Mucosa of gallbladder (tissue), 1 donor: ENCODE measurements around the gene INSYN2B. TPM values are rescaled to one million over a fixed set of nuclear protein-coding genes. Genes with fewer than 3 reads are reported as not detected.
A peak's percentile ranks its signal among the peaks of the same experiment; 100 is the strongest.
"Not testable (repeated sequence)": the region's sequence is repeated elsewhere in the genome, so short reads cannot be mapped to it uniquely, and the experiment has no call there.

Experiments
- DNase-seq: peaks from one replicate; pipeline ENCODE4 v3.0.0-alpha.2; 2020; ENCODE audit warnings: low spot score
- total RNA-seq: library from RNA; stranded (reverse); gene quantifications from one replicate; pipeline ENCODE4 v1.2.1, GENCODE V29; 2021
- donor health status: DM: no; HTN: no; CAD: no.

INSYN2B gene
- total RNA-seq, 1 donor from 2014 or later = 0.46 TPM

DNA sequence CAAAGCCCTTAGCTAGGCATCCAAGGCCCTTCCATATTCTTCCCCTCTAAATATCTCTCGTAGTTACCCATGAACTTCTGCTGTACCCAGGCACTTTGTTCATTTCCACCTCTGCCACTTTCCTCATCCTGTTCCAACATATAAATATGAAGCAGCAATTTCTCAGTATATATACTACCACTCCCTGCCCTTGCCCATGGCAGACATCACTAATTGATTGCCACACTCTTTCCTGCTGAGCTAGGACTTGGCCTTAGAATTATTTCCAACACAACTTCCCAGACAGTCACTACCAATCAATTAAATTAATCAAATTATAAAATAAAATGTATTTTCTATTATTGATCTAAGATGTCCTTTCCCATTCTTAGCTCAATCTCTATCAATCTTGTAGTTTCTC is 8.5 kb downstream of the INSYN2B start:
- no peak for DNase-seq

DNA sequence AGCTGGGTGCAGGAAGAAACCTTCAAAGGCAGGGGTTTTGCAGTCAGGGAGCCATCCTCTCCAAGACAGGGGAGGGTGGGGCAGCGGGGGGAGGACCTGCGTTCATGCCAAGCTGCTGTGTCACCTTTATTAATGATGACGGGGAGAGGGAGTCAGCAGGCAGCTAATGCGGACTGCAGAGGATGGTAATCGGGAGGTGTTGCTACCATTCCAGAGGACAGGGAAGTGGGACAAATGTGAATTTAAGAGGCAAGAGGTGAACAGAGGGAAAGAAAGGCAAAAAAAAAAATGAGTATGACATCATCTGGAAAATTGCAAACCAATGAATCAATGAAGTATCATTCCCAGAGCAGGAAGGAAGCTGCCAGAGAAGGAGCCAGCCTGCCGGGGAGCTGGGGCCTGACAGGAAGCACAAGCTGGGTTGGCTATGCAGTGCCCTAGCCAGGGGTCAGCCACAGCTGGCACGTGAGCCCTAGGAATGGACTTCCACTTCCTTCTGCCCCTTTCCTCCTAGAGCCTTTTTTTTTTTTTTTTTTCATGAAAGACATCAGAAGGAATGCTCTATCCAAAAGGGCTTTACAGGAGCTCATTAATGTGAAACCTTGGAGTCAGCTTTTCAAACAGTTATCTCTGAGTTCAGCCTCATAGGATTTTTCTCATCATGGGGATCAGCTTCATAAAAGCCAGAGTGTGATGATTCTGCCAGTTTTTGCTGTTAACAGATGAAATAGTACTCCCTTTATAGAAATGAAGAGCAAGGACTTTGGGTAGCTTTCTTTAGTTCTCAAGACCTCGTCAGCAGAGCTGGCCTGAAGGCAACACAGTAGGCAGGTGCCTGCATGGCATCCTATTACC is 9.2 kb downstream of the INSYN2B start:
- DNase-seq = peak; percentile 21

- no peak for DNase-seq
These were observed 10.0 kb downstream of the INSYN2B start for GRCh38 chr5:169970339-169970738.

- no peak for DNase-seq
These were observed 16.0 kb downstream of the INSYN2B start for GRCh38 chr5:169964246-169964645.

- DNase-seq = no peak
These were observed 19.6 kb downstream of the INSYN2B start for GRCh38 chr5:169960659-169961058.

DNA sequence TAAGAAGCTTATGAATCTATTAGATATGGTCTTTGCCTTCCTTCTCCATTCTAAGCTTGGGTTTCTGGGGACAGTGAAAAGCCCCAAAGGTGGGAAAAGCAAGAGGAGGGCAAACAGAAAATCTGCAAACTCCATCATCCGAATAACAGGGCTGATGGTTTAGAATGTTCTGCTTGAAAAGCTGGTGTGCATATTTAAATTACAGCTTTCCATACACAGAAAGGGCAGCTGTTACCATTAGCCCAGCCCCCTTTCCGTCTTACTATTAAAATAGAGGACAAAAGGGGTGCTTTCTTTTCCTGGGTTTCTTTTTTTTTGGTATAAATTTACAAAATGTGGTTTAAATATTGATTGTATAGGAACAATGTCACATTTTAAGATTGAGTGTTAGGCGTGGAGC is 22.0 kb downstream of the INSYN2B start:
- no peak for DNase-seq

DNA sequence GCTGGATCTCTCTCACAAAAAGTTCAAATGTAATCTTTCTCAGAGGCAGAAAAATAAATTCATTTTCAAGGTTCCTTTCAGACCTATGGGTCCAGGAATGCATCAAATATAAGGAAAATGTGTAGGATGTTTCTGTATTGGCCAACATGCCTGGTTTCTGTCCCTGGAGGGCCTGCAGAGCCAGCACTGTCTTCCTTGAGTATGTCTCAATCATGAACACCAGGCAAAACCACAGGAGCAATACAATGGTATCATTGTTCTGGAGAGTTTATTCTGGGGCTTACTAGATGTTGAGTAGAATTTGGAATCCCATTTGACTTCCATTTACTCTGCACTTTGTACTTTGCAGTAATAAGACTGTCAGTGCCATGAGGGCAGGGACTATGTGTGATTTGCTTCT is 23.5 kb downstream of the INSYN2B start:
- no peak for DNase-seq

DNA sequence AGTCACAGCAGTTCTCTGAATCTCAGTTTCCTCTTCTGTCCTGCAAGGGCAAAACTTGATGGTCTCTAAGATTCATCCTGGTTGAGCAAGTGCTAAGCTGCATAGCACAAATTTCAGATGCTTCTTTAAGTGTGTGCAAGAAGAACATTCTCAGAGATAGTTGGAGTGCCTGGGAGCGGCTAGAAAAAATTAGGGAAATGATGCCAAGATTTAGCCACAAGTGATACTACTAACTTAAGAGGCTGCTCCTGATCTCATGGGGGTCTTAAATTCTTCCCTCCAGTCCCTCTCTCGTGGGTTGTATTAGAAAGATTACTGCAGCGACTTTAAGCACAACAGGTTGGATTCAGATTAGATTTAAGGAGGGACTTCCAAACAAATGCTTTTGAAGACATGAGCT is 24.2 kb downstream of the INSYN2B start:
- DNase-seq = no peak

DNA sequence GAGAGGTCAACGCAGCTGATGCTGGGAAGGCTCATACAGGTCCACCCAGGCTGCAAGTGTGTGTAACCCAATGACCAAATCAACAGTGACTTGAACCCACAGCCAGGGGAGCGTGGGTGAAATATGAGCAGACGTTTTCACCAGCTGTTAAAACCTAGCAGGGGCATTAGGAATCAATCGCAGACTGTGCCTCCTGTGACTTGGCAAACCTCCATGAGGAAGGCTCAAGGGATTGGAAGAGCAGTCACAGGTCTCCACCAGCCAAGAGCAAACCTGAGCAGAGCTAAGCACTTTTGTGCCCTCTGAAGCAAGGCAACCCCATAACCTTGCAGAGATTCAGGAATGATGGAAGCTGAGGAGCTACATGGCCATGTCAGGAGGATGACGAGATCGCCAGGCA is 25.5 kb downstream of the INSYN2B start:
- DNase-seq = peak; percentile 21

DNA sequence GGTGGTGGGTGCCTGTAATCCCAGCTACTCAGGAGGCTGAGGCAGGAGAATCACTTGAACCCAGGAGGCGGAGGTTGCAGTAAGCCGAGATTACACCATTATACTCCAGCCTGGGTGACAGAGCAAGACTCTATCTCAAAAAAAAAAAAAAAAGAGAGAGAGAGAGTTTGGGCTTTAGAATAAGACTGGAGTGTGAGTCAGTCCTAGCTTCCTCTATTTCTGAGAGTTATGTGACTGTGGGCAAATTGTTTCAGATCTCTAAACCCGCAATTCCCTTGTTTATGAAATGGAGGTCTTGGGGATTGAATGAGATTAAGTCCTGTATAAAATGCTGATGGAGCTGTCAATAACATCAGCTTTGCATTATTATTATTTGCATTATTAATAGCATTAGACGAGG is 27.1 kb downstream of the INSYN2B start:
- not testable (repeated sequence) for DNase-seq

- DNase-seq = no peak
These were observed 30.0 kb downstream of the INSYN2B start for GRCh38 chr5:169950333-169950732.

DNA sequence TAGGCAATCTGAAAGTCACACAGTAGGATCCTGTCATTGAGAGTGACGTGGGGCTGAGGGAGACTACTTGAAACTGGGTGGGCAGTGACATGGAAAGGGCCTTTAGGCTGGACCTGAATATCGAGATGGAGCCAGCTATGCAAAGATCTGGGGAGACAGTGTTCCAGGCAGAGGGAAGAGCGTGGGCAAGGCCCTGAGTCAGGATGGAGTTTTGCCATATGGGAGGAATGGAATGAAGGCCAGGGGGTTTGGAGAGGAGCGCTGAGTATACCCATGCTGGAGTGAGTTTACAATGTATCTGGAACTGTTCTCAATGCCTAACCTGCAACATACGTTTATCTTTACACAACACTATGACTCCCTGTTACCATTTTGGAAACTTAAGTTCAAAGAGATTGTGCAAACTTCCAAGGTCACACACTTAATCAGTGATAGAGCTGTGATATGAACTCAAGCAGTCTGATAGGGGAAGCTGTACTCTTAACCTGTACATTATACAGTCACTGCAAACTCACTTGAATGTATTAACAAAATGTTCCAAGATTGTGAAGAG is 33.5 kb downstream of the INSYN2B start:
- no peak for DNase-seq

- DNase-seq = peak; percentile 86
These were observed 34.4 kb downstream of the INSYN2B start for GRCh38 chr5:169945831-169946261.

- DNase-seq = no peak
These were observed 35.2 kb downstream of the INSYN2B start for GRCh38 chr5:169944922-169945680.

GRCh38 chr5:169944115-169944514 is 36.2 kb downstream of the INSYN2B start:
- DNase-seq = no peak

- DNase-seq = no peak
These were observed 37.3 kb downstream of the INSYN2B start for GRCh38 chr5:169943026-169943425.

GRCh38 chr5:169942181-169942580 is 38.1 kb downstream of the INSYN2B start:
- no peak for DNase-seq

- DNase-seq = no peak
These were observed 38.8 kb downstream of the INSYN2B start for GRCh38 chr5:169941542-169941941.

DNA sequence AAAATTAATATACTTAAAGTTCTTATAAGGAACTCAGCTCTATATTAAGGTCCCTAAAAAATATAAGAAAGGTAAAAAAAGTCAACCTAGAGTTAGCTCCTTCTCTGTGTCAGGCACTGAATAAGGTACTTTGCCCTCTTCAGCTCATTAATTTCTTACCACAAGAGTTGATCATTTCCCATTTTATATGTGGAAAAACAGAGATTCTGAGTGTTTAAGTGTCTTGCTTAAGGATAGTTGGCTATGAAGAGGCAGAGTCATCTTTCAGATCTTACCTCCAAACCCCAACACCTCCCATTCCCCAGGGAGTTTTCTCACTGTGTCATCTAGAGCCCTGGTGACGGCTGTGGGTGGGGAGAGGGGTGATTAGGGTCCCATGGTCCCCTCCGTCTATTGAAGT is 40.6 kb downstream of the INSYN2B start:
- DNase-seq = no peak

DNA sequence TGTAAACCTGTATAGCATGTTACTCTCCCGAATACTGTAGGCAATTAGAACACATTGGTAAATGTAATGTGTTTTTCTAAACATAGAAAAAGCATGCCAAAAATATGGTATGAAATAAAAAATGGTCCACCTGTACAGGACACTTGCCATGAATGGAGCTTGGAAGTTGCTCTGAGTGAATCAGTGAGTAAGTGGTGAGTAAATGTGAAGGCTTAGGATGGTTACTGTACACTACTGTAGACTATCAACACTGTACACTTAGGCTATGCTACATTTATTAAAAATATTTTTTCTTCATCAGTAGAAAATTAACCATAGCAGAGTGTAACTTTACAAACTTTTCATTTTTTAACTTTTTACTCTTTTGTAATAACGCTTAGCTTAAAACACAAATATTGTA is 41.9 kb downstream of the INSYN2B start:
- DNase-seq = no peak

- DNase-seq = no peak
These were observed 44.5 kb downstream of the INSYN2B start for GRCh38 chr5:169935762-169936161.

DNA sequence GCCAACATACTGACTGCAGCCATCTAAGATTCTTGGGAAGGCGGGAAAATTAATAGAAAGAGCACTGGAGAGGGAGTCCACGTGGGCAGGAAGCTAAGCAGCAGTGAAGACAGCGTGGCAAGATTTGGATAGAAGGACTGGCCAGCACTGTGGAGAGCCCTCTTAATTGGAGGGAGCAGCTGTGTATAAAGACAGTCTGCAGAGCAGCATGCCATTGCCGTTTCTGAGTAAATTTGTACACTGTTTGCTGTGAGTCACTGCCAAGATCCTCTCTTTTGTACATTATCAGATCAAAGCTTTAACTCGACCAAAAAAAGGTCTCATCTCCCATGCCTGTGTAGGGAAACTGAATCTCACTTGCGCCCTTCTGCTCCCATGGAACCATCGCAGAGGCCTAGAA is 45.3 kb downstream of the INSYN2B start:
- no peak for DNase-seq

GRCh38 chr5:169933616-169934015 is 46.7 kb downstream of the INSYN2B start:
- no peak for DNase-seq
